Naive thymus-derived CD4-positive, alpha-beta T cell (primary cell): ENCODE results near the gene ING2. TPM values are rescaled to one million over a fixed set of nuclear protein-coding genes. Genes with fewer than 3 reads are reported as not detected.

Experiments
- ATAC-seq: fragments of 150-1000 bp; cut with Tn5 transposase; 2 replicates; pipeline ENCODE4 v1.10.0; 2021; ENCODE audit warnings: mild to moderate bottlenecking, moderate library complexity
- CTCF ChIA-PET: fragments of 350-600 bp; sonication (Branson Sonifier 250); formaldehyde crosslinking; loops from one replicate; lab custom pipeline; 2021; ENCODE audit warnings: antibody characterized with exemption; lab: Charles Lee
- POLR2A ChIA-PET: fragments of 350-600 bp; sonication (Branson Sonifier 250); formaldehyde crosslinking; loops from one replicate; lab custom pipeline; 2021; ENCODE audit warnings: antibody characterized with exemption, inconsistent platforms; lab: Charles Lee
- DNase-seq, 9 donors: peaks; one replicate each; pipeline versions ENCODE4 v3.0.0 to v3.0.0-alpha.2; 2020 to 2022; ENCODE audit warnings: mixed read lengths in 1 of 9
- H3K27ac ChIP-seq: one replicate; pipeline ENCODE4 v1.7.0; 2013; ENCODE audit warnings: mild to moderate bottlenecking, low read depth, low read length, moderate library complexity
- H3K27me3 ChIP-seq, 2 donors: one replicate each; pipeline ENCODE4 v1.7.0; 2013; ENCODE audit warnings: low read length in 2 of 2, mild to moderate bottlenecking in 2 of 2, moderate library complexity in 2 of 2; ENCODE audit not compliant: control insufficient read depth in 2 of 2, insufficient read depth in 2 of 2
- H3K36me3 ChIP-seq, 3 experiments: 1 replicate in 2 of 3; 2 replicates in 1 of 3; pipeline ENCODE4 v1.7.0; 2013; ENCODE audit warnings: low read length in 3 of 3, mild to moderate bottlenecking in 3 of 3, moderate library complexity in 1 of 3; ENCODE audit not compliant: insufficient read depth in 3 of 3, control insufficient read depth in 2 of 3
- H3K4me1 ChIP-seq, 2 donors: one replicate each; pipeline ENCODE4 v1.7.0; 2013; ENCODE audit warnings: low read length in 2 of 2, mild to moderate bottlenecking in 2 of 2, moderate library complexity in 1 of 2; ENCODE audit not compliant: control insufficient read depth in 2 of 2, insufficient read depth in 2 of 2
- H3K4me3 ChIP-seq: 2 replicates; pipeline ENCODE4 v1.7.0; 2013; ENCODE audit warnings: mild to moderate bottlenecking, low read length
- H3K9me3 ChIP-seq, 3 experiments: 1 replicate in 2 of 3; 2 replicates in 1 of 3; pipeline ENCODE4 v1.7.0; 2013; ENCODE audit warnings: low read length in 3 of 3; ENCODE audit not compliant: control insufficient read depth in 2 of 3
- H3K27ac Mint-ChIP-seq, 9 donors: one replicate each; pipeline ENCODE4 v1.8.0; 2020 to 2022; ENCODE audit warnings: mixed read lengths in 9 of 9, mild to moderate bottlenecking in 8 of 9, moderate library complexity in 5 of 9, inconsistent platforms in 2 of 9
- H3K27me3 Mint-ChIP-seq, 5 donors: one replicate each; pipeline ENCODE4 v1.8.0; 2021 to 2022; ENCODE audit warnings: mixed read lengths in 5 of 5, mild to moderate bottlenecking in 1 of 5
- H3K36me3 Mint-ChIP-seq, 5 donors: one replicate each; pipeline ENCODE4 v1.8.0; 2020 to 2022; ENCODE audit warnings: mixed read lengths in 5 of 5, mild to moderate bottlenecking in 3 of 5, inconsistent platforms in 1 of 5
- H3K4me1 Mint-ChIP-seq, 7 donors: one replicate each; pipeline ENCODE4 v1.8.0; 2020 to 2022; ENCODE audit warnings: mixed read lengths in 7 of 7, mild to moderate bottlenecking in 3 of 7, inconsistent platforms in 1 of 7
- H3K4me3 Mint-ChIP-seq, 10 donors: one replicate each; pipeline ENCODE4 v1.8.0; 2020 to 2022; ENCODE audit warnings: mild to moderate bottlenecking in 10 of 10, mixed read lengths in 10 of 10, moderate library complexity in 6 of 10, inconsistent platforms in 2 of 10
- H3K9me3 Mint-ChIP-seq, 11 donors: one replicate each; pipeline ENCODE4 v1.8.0; 2020 to 2022; ENCODE audit warnings: mixed read lengths in 11 of 11, mild to moderate bottlenecking in 4 of 11, inconsistent platforms in 1 of 11, moderate library complexity in 1 of 11
- intact Hi-C, 2 donors: fragments of 100-400 bp; cut with micrococcal nuclease; formaldehyde crosslinking; loops; one replicate each; pipeline ENCODE4 v1.15.1; 2023
- polyA plus RNA-seq, 2 donors: library from polyadenylated mRNA; unstranded; fragments of 300-500 nt; fragmentation: Illumina TruSeq; gene quantifications; one replicate each; pipeline ENCODE4 v1.2.3, GENCODE V29; 2021
- total RNA-seq, 6 experiments: library from RNA in 5 of 6; stranded (reverse) in 5 of 6; gene quantifications; 1 replicate in 5 of 6; 2 replicates in 1 of 6; pipeline ENCODE4 v1.2.3 and lab custom pipeline; 2021 to 2026

ING2 gene
- total and polyA plus RNA-seq, 7 experiments from 2014 or later, result 9.6 to 16.7 (median 11.2) TPM

DNA sequence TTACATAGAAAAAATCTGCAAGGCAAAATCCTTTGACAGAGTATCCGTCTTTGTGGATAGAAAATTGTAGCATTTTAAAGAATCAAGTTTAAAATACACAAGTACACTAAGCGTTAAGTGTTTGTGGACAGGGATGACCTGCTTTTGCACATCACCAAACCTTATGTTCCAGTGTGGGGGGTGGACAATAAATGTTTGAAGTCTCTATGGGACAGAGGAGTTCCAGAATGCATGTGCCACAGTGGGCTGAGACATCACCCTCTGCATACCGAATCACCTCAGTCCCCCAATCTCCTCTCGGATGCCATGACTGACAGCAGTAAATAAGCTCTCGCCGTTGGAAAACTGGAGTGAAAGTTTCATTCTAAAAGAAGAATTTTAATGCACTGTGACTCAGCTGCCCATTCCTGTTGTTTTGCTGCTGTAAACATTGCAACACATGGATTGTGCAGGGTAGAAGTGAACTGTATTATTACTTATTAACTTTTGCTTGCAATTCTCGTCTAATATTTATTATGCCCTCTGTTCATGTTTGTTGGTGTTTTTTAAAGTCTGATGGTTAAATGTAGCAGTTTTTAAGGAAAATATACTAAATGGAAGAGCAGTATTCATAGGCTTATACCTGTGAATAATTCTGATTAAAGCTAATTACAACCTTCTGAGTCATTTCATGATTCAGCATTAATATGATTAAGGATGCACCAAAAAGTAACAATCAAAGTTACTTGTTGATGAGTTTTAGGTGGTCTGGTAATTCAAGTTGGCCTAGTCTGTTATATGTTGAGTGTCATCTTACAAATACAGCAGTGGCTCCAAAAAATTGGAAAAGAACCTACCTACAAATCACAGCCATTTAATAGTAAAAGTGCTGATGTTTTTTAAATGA is 36.4 kb upstream of the ING2 start:
- DNase-seq (no peak), ATAC-seq (no peak)
- H3K4me3 Mint-ChIP-seq, result no peak overlapping the region
- ChIA-PET POLR2A (interaction anchor here (0.6 kb wide), 1 partner anchor 169 kb away, joined by 3 read pairs; no protein-coding TSS in a partner anchor), CTCF (no interaction called here)
- H3K4me1 Mint-ChIP-seq, result peaks cover 0 to 9% (median 5%) of the 10 kb centered on the region in 7 donors
- H3K4me3 ChIP-seq, result no peak overlapping the region
- peaks cover 0 to 24% (median 7%) of the 10 kb centered on the region in 5 donors for H3K36me3 Mint-ChIP-seq
- H3K36me3 ChIP-seq, result no peaks in the 10 kb centered on the region
- peaks cover 0 to 4% (median 0%) of the 10 kb centered on the region in 11 donors for H3K9me3 Mint-ChIP-seq
- H3K9me3 ChIP-seq, result no peaks in the 10 kb centered on the region
- intact Hi-C loops, result no loop called here
- H3K27me3 ChIP-seq, result no peaks in the 10 kb centered on the region
- H3K27ac ChIP-seq, result no peak overlapping the region
- peaks cover 0 to 10% (median 0%) of the 10 kb centered on the region in 5 donors for H3K27me3 Mint-ChIP-seq
- H3K27ac Mint-ChIP-seq, result no peak overlapping the region
- H3K4me1 ChIP-seq, result no peaks in the 10 kb centered on the region

GRCh38 chr4:183469285-183469684 is 35.6 kb upstream of the ING2 start:
- Histone ChIP-seq H3K27ac (no peak overlapping the region), H3K36me3 (no peaks in the 10 kb centered on the region), H3K4me3 (no peak overlapping the region), H3K4me1 (no peaks in the 10 kb centered on the region), H3K27me3 (no peaks in the 10 kb centered on the region), H3K9me3 (no peaks in the 10 kb centered on the region)
- ChIA-PET POLR2A (no interaction called here), CTCF (interaction anchor here (1.1 kb wide), 1 partner anchor 779 kb away, joined by 3 read pairs; no protein-coding TSS in a partner anchor)
- Mint-ChIP-seq H3K27me3 (peaks cover 0 to 10% (median 0%) of the 10 kb centered on the region in 5 donors), H3K36me3 (peaks cover 0 to 18% (median 4%) of the 10 kb centered on the region in 5 donors), H3K4me3 (no peak overlapping the region), H3K9me3 (peaks cover 0 to 3% (median 0%) of the 10 kb centered on the region in 11 donors), H3K27ac (no peak overlapping the region), H3K4me1 (peaks cover 0 to 9% (median 5%) of the 10 kb centered on the region in 7 donors)
- intact Hi-C loops, result no loop called here
- no peak for DNase-seq
- ATAC-seq, result no peak

DNA sequence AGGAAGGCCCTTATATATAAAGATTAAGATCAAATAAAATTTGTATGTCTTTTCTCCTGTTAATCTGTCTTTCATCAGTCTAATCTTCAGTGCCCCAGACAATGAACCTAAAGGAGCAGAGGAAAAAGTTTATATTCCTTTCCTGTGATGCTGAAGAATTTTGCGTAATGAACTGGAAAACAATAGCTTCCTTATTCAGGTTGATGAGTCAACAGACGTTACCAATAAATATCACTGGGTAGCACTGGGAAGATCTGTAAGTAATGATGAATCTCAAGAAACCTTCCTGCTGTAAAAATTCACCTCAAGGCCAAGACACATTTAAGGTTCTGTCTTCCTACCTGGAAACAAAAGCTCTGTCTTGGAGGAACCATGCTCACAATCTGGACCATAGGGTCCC is 34.9 kb upstream of the ING2 start:
- no peak overlapping the region for H3K27ac Mint-ChIP-seq
- no peak overlapping the region for H3K4me3 Mint-ChIP-seq
- ATAC-seq, result no peak
- no peaks in the 10 kb centered on the region for H3K36me3 ChIP-seq
- H3K36me3 Mint-ChIP-seq, result peaks cover 0 to 17% (median 3%) of the 10 kb centered on the region in 5 donors
- ChIA-PET CTCF (interaction anchor here (0.7 to 2.6 kb wide), 5 partner anchors 9 to 778 kb away, joined by 3 to 8 read pairs (median 4); no protein-coding TSS in a partner anchor), POLR2A (interaction anchor here (0.7 kb wide), 1 partner anchor 188 kb away, joined by 3 read pairs; no protein-coding TSS in a partner anchor)
- H3K4me1 ChIP-seq, result no peaks in the 10 kb centered on the region
- H3K4me1 Mint-ChIP-seq, result peaks cover 0 to 9% (median 5%) of the 10 kb centered on the region in 7 donors
- no peaks in the 10 kb centered on the region for H3K27me3 ChIP-seq
- no peak for DNase-seq
- H3K9me3 Mint-ChIP-seq, result peaks cover 0 to 3% (median 0%) of the 10 kb centered on the region in 11 donors
- no peaks in the 10 kb centered on the region for H3K9me3 ChIP-seq
- intact Hi-C loops, result loop anchor here (5.0 to 10.0 kb wide), 3 partner anchors 365 to 697 kb away; no protein-coding TSS in a partner anchor
- H3K27me3 Mint-ChIP-seq, result peaks cover 0 to 10% (median 0%) of the 10 kb centered on the region in 5 donors
- no peak overlapping the region for H3K4me3 ChIP-seq
- no peak overlapping the region for H3K27ac ChIP-seq

DNA sequence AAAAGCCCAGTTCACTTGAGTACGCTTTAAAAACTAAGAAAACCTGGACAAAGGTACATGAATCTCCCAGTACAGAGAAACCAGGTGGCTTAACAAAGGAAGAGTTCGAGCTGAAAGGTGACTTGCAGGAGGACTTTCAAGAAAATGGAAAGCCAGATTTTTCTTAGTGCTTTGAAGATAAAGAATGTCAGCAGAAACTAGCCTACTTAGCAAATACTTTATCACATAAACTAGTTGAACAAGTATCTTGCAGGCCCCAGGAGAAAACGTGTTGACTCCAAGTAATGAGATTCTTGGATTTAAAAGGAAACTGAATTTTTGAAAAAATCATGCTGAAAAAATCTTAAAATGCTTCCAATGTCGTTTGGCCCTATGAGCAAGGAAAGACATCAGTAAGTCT is 34.0 kb upstream of the ING2 start:
- DNase-seq (no peak), ATAC-seq (no peak)
- ChIA-PET CTCF (interaction anchor here (0.7 to 2.6 kb wide), 4 partner anchors 44 to 216 kb away, joined by 3 to 8 read pairs (median 4); no protein-coding TSS in a partner anchor), POLR2A (no interaction called here)
- Mint-ChIP-seq H3K4me3 (no peak overlapping the region), H3K27ac (no peak overlapping the region), H3K9me3 (peaks cover 0 to 3% (median 0%) of the 10 kb centered on the region in 11 donors), H3K36me3 (peaks cover 0 to 17% (median 3%) of the 10 kb centered on the region in 5 donors), H3K4me1 (peaks cover 0 to 9% (median 5%) of the 10 kb centered on the region in 7 donors), H3K27me3 (peaks cover 0 to 10% (median 0%) of the 10 kb centered on the region in 5 donors)
- Histone ChIP-seq H3K36me3 (no peaks in the 10 kb centered on the region), H3K27ac (no peak overlapping the region), H3K4me3 (no peak overlapping the region), H3K9me3 (no peaks in the 10 kb centered on the region), H3K27me3 (no peaks in the 10 kb centered on the region), H3K4me1 (no peaks in the 10 kb centered on the region)
- intact Hi-C loops, result loop anchor here (5.0 to 10.0 kb wide), 3 partner anchors 364 to 696 kb away; no protein-coding TSS in a partner anchor

- H3K4me3 Mint-ChIP-seq, result peak overlapping the region in 1 of 10 donors; percentile 8
- no peaks in the 10 kb centered on the region for H3K4me1 ChIP-seq
- no peak overlapping the region for H3K4me3 ChIP-seq
- H3K27ac ChIP-seq, result no peak overlapping the region
- no peak overlapping the region for H3K27ac Mint-ChIP-seq
- DNase-seq, result peak; percentile 51 to 81 (median 71)
- H3K9me3 Mint-ChIP-seq, result peaks cover 0 to 3% (median 0%) of the 10 kb centered on the region in 11 donors
- peaks cover 0 to 9% (median 5%) of the 10 kb centered on the region in 7 donors for H3K4me1 Mint-ChIP-seq
- POLR2A ChIA-PET, result no interaction called here
- CTCF ChIA-PET, result interaction anchor here (2.6 kb wide), 1 partner anchor 129 kb away, joined by 8 read pairs; no protein-coding TSS in a partner anchor
- no peaks in the 10 kb centered on the region for H3K9me3 ChIP-seq
- peaks cover 0 to 12% (median 3%) of the 10 kb centered on the region in 5 donors for H3K36me3 Mint-ChIP-seq
- peaks cover 0 to 10% (median 0%) of the 10 kb centered on the region in 5 donors for H3K27me3 Mint-ChIP-seq
- intact Hi-C loops, result loop anchor here (1.0 to 10.0 kb wide), 12 partner anchors 27 to 779 kb away; partner anchors contain the start of genes CDKN2AIP (in 1 of the 2), RWDD4 (in 1 of the 2) and TRAPPC11 (in 1 of the 2)
- peak; percentile 89 for ATAC-seq
- H3K27me3 ChIP-seq, result no peaks in the 10 kb centered on the region
- no peaks in the 10 kb centered on the region for H3K36me3 ChIP-seq
Measured at GRCh38 chr4:183471946-183472708, 32.7 kb upstream of the ING2 start.

DNA sequence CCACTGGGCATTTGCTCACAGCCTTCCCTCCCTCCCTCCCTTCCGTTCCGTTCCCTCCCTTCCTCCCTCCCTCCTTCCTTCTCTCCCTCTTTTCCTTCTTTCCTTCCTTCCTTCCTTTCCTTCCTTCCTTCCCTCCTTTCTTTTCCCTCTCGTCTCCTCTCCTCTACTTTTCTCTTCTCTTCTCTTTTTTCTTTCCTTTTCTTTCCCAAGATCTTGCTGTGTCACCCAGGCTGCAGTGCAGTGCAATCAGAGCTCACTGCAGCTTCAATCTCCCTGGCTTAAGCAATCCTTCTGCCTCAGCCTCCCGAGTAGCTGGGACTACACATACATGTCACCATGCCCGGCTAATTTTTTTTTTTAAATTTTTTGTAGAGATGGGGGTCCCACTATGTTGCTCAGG is 26.7 kb upstream of the ING2 start:
- Histone ChIP-seq H3K27me3 (no peaks in the 10 kb centered on the region), H3K4me1 (no peaks in the 10 kb centered on the region), H3K27ac (no peak overlapping the region), H3K36me3 (no peaks in the 10 kb centered on the region), H3K4me3 (no peak overlapping the region), H3K9me3 (no peaks in the 10 kb centered on the region)
- no peaks in the 10 kb centered on the region for H3K9me3 Mint-ChIP-seq
- CTCF ChIA-PET, result interaction anchor here (0.6 kb wide), 2 partner anchors 8 to 123 kb away, joined by 3 to 5 read pairs; no protein-coding TSS in a partner anchor
- no peaks in the 10 kb centered on the region for H3K4me1 Mint-ChIP-seq
- H3K4me3 Mint-ChIP-seq, result no peak overlapping the region
- ATAC-seq (no peak), DNase-seq (no peak)
- POLR2A ChIA-PET, result no interaction called here
- intact Hi-C loops, result loop anchor here in 1 of 2 donors (10.0 kb wide), 1 partner anchor 357 kb away; no protein-coding TSS in a partner anchor
- no peak overlapping the region for H3K27ac Mint-ChIP-seq
- H3K27me3 Mint-ChIP-seq, result peaks cover 0 to 7% (median 0%) of the 10 kb centered on the region in 5 donors
- H3K36me3 Mint-ChIP-seq, result no peaks in the 10 kb centered on the region
